ENCODE data around the gene POLR2L. TPM values are rescaled to one million over a fixed set of nuclear protein-coding genes. Genes with fewer than 3 reads are reported as not detected.

The POLR2L gene
- total RNA-seq (2022; extraction: Qiagen RNA extraction): 594 to 742 TPM (median 681 TPM) in 5 replicates

GRCh38 chr11:842370-843002, at the start of gene POLR2L, which contains the start of gene TSPAN4:
TSS of gene POLR2L (minus strand) at chr11:842529. CDS start at chr11:842508, 21 bp downstream.
TSS of gene TSPAN4 (plus strand) at chr11:842852. CDS start at chr11:850305, 7,453 bp downstream.

GRCh38 chr11:832529-833113, 9.7 kb downstream of the POLR2L start, which contains the start of gene CD151:
TSS of gene CD151 (plus strand) at chr11:832952. CDS start at chr11:836070, 3,118 bp downstream.

GRCh38 chr11:827897-828192, 14.5 kb downstream of the POLR2L start, which contains the start of gene CRACR2B:
TSS of gene CRACR2B (plus strand) at chr11:827919. CDS start at chr11:828608, 689 bp downstream.

GRCh38 chr11:818396-819128, 23.8 kb downstream of the POLR2L start, which contains the start of gene PNPLA2:
TSS of gene PNPLA2 (plus strand) at chr11:818914. CDS start at chr11:819719, 805 bp downstream.

GRCh38 chr11:809287-810039, 32.9 kb downstream of the POLR2L start, which contains the start of gene RPLP2:
TSS of gene RPLP2 (plus strand) at chr11:809967. CDS start at chr11:810235, 268 bp downstream.

GRCh38 chr11:798093-798713, 44.1 kb downstream of the POLR2L start, which contains the start of gene SLC25A22:
TSS of gene SLC25A22 (minus strand) at chr11:798281. CDS start at chr11:795006, 3,275 bp downstream.

GRCh38 chr11:789943-790342, 52.4 kb downstream of the POLR2L start, which contains the start of gene CEND1:
TSS of gene CEND1 (minus strand) at chr11:790090. CDS start at chr11:788576, 1,514 bp downstream.

Other genes with a start within 250 kb of the POLR2L start
- 6.6 to 9.0 TPM (median 7.0 TPM) in 5 replicates for gene IRF7, start 226.6 kb downstream of the POLR2L start, total RNA-seq (2022; extraction: Qiagen RNA extraction)
- gene CDHR5, start 217.6 kb downstream of the POLR2L start, total RNA-seq (2022; extraction: Qiagen RNA extraction): 0.06 to 0.34 TPM (median 0.07 TPM) in 5 replicates
- not detected in 5 replicates for gene SCT, start 215.3 kb downstream of the POLR2L start, total RNA-seq (2022; extraction: Qiagen RNA extraction)
- gene DRD4, start 205.3 kb downstream of the POLR2L start, total RNA-seq (2022; extraction: Qiagen RNA extraction): 0.23 to 0.54 TPM (median 0.36 TPM) in 4 of 5 replicates, not detected in the other
- gene DEAF1, start 147.3 kb downstream of the POLR2L start, total RNA-seq (2022; extraction: Qiagen RNA extraction): 31.2 to 36.9 TPM (median 34.5 TPM) in 5 replicates
- gene TMEM80, start 146.7 kb downstream of the POLR2L start, total RNA-seq (2022; extraction: Qiagen RNA extraction): 7.9 to 10.0 TPM (median 8.4 TPM) in 5 replicates
- 63.5 to 125 TPM (median 102 TPM) in 5 replicates for gene EPS8L2, start 136.3 kb downstream of the POLR2L start, total RNA-seq (2022; extraction: Qiagen RNA extraction)
- 383 to 445 TPM (median 388 TPM) in 5 replicates for gene TALDO1, start 95.1 kb downstream of the POLR2L start, total RNA-seq (2022; extraction: Qiagen RNA extraction)
- gene GATD1, start 65.0 kb downstream of the POLR2L start, total RNA-seq (2022; extraction: Qiagen RNA extraction): 30.9 to 49.4 TPM (median 44.9 TPM) in 5 replicates
- gene CEND1, start 52.4 kb downstream of the POLR2L start, total RNA-seq (2022; extraction: Qiagen RNA extraction): 1.7 to 3.3 TPM (median 2.3 TPM) in 5 replicates
- 18.6 to 34.0 TPM (median 32.8 TPM) in 5 replicates for gene SLC25A22, start 44.2 kb downstream of the POLR2L start, total RNA-seq (2022; extraction: Qiagen RNA extraction)
- 7.6 to 15.0 TPM (median 12.6 TPM) in 5 replicates for gene PIDD1, start 37.3 kb downstream of the POLR2L start, total RNA-seq (2022; extraction: Qiagen RNA extraction)
- 1,768 to 2,076 TPM (median 1,880 TPM) in 5 replicates for gene RPLP2, start 32.6 kb downstream of the POLR2L start, total RNA-seq (2022; extraction: Qiagen RNA extraction)
- gene PNPLA2, start 23.6 kb downstream of the POLR2L start, total RNA-seq (2022; extraction: Qiagen RNA extraction): 33.5 to 55.0 TPM (median 51.9 TPM) in 5 replicates
- gene CRACR2B, start 14.6 kb downstream of the POLR2L start, total RNA-seq (2022; extraction: Qiagen RNA extraction): 5.0 to 6.6 TPM (median 6.1 TPM) in 5 replicates
- 740 to 821 TPM (median 802 TPM) in 5 replicates for gene CD151, start 9.6 kb downstream of the POLR2L start, total RNA-seq (2022; extraction: Qiagen RNA extraction)
- 137 to 186 TPM (median 171 TPM) in 5 replicates for gene TSPAN4, start 323 bp upstream of the POLR2L start, total RNA-seq (2022; extraction: Qiagen RNA extraction)
- 69.7 to 78.1 TPM (median 73.9 TPM) in 5 replicates for gene CHID1, start 68.3 kb upstream of the POLR2L start, total RNA-seq (2022; extraction: Qiagen RNA extraction)
- gene AP2A2, start 83.3 kb upstream of the POLR2L start, total RNA-seq (2022; extraction: Qiagen RNA extraction): 28.0 to 43.8 TPM (median 38.8 TPM) in 5 replicates
- 0.01 to 0.02 TPM in 2 of 5 replicates, not detected in the others for gene MUC6, start 194.2 kb upstream of the POLR2L start, total RNA-seq (2022; extraction: Qiagen RNA extraction)
- gene MUC2, start 232.3 kb upstream of the POLR2L start, total RNA-seq (2022; extraction: Qiagen RNA extraction): 0.03 to 0.40 TPM (median 0.13 TPM) in 5 replicates

Measured in A549 treated with dexamethasone at 1 μM for 4 hours (cell line).